ENCODE measurements around the gene RSBN1.

Gene RSBN1

DNA sequence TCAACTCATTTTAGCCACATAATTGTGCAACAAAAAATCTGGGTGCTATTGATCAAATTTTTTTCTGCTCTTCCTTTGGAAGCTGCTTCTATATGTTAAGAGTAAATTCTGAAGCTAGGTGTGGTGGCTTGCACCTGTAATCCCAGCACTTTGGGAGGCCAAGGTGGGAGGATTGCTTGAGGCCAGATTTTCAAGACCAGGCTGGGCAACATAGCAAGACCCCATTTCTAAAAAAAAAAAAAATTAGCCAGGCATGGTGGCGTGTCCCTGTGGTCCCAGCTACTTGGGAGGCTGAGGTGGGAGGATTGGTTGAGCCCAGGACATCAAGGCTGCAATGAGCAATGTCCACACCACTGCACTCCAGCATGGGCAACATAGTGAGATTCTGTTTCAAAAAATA lies 24.3 kb upstream of the RSBN1 start:
- no peaks in the 10 kb centered on the region for H3K27me3 Mint-ChIP-seq
- no peaks in the 10 kb centered on the region for H3K9me3 Mint-ChIP-seq
- H3K36me3 Mint-ChIP-seq = peaks cover 34% of the 10 kb centered on the region
- ATAC-seq = no peak
- H3K27ac Mint-ChIP-seq = no peak overlapping the region
- H3K4me3 Mint-ChIP-seq = no peak overlapping the region
- no peaks in the 10 kb centered on the region for H3K4me1 Mint-ChIP-seq

DNA sequence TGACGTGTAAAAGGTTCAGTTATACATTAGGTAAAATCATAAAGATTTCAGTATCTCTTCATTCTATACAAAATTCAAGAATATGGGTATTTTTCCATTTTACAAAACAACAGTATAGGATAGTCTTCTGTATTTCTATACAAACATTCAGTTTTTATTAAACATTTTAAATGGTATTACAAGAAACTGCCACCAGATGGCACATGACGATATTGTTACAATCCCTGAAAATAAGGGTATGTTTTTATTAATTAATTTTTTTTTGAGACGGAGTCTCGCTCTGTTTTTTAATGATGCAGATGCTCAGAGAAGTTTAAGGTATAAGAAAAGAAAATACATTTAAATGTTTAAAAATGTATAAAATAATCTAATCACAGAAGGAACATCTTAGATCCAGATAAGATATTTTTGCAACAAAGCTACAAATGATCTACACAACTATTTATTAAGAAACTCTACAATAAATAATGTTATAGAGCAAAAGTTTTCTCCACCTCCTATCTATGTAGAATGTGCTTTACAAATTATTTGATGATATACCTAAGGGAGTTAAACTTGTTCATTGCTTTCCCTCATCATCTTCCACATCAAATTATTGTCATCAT lies 23.5 kb upstream of the RSBN1 start:
- H3K27me3 Mint-ChIP-seq = no peaks in the 10 kb centered on the region

DNA sequence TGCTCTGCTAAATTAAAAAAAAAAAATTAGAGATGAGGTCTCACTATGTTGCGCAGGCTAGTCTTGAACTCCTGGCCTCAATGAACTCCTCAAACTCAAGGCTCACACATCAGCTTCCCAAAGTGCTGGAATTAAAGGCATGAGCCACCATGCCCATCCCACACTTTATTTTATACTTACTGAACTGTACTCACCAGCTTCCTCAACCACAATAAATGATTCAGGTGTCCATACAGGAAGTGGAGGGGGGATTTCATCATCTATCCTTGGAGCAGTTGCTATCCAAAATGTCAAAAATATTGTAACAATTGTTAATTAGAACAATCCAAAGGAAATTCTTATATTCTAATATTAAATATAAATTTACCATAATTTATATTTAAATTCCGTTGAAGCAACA lies 22.4 kb upstream of the RSBN1 start:
- ATAC-seq = no peak
- Mint-ChIP-seq H3K4me1 (no peaks in the 10 kb centered on the region), H3K36me3 (peaks cover 24% of the 10 kb centered on the region), H3K27ac (no peak overlapping the region), H3K4me3 (no peak overlapping the region), H3K27me3 (no peaks in the 10 kb centered on the region), H3K9me3 (no peaks in the 10 kb centered on the region)

More for the DNA sequence above, 23.5 kb upstream of the RSBN1 start:
- H3K9me3 Mint-ChIP-seq = no peaks in the 10 kb centered on the region
- H3K36me3 Mint-ChIP-seq = peaks cover 33% of the 10 kb centered on the region
- H3K27ac Mint-ChIP-seq = no peak overlapping the region
- H3K4me3 Mint-ChIP-seq = no peak overlapping the region
- ATAC-seq = no peak
- H3K4me1 Mint-ChIP-seq = no peaks in the 10 kb centered on the region

DNA sequence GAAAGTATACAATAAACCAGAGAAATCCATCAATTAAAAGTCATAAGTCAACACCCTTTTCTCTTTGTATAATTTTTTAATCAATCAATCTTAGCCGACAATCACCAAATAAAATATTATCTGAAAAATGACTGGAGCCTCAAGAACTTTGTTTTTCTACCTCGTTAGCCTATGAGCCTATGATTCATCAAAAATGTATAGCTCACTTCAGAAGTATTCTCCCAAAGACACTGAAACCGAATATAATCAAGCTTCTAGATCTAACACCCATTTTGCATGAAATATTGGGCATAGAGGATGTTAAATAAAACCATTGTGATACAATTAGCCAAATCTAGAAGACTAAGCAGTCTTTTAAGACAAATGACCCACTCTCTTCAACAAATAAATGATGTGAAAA lies 17.8 kb upstream of the RSBN1 start:
- Mint-ChIP-seq H3K36me3 (peaks cover 36% of the 10 kb centered on the region), H3K4me1 (no peaks in the 10 kb centered on the region), H3K9me3 (no peaks in the 10 kb centered on the region), H3K27me3 (no peaks in the 10 kb centered on the region), H3K4me3 (no peak overlapping the region), H3K27ac (no peak overlapping the region)
- ATAC-seq = no peak

DNA sequence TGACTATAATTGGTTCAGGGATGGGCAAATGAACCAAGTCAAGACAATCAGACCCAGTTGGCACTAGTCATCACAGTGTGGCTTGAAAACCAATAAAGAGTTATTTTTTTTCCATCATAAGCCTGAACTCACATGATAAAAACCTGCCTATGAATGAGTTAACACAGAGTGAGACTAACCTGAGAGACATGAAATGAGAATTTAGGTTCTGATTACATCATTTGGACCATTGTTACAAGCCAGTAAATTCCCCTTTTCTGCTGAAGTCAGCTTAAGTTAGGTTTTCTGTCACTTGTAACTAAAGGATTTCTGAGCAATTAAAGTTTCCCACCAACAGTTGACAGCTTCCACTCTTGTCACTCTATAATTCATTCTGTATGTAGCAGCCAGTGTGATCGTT lies 9.6 kb upstream of the RSBN1 start:
- H3K9me3 Mint-ChIP-seq = no peaks in the 10 kb centered on the region
- H3K4me3 Mint-ChIP-seq = no peak overlapping the region
- peaks cover 33% of the 10 kb centered on the region for H3K36me3 Mint-ChIP-seq
- no peaks in the 10 kb centered on the region for H3K27me3 Mint-ChIP-seq
- ATAC-seq = no peak
- no peak overlapping the region for H3K27ac Mint-ChIP-seq
- no peaks in the 10 kb centered on the region for H3K4me1 Mint-ChIP-seq

DNA sequence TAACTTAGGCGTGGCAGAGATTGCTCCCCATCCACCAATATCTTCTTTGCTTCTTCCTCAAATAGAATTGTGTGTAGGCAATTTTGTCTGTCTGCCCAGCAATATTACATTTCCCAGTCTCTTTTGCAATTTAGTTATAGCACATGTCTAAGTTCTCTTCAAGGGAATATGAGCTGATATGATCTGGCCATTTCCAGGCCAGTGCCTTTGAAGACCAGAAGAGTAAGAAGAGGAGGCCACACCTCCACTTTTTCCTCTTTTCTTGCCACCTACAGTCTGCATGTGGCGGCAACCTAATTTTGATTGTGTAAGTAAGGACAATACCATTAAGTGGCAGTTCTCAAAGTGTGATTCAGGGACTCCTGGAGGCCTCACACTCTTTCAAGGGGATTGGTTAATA lies 6.3 kb upstream of the RSBN1 start:
- no peaks in the 10 kb centered on the region for H3K27me3 Mint-ChIP-seq
- ATAC-seq = no peak
- no peaks in the 10 kb centered on the region for H3K4me1 Mint-ChIP-seq
- H3K36me3 Mint-ChIP-seq = peaks cover 27% of the 10 kb centered on the region
- H3K9me3 Mint-ChIP-seq = no peaks in the 10 kb centered on the region
- H3K4me3 Mint-ChIP-seq = no peak overlapping the region
- no peak overlapping the region for H3K27ac Mint-ChIP-seq

DNA sequence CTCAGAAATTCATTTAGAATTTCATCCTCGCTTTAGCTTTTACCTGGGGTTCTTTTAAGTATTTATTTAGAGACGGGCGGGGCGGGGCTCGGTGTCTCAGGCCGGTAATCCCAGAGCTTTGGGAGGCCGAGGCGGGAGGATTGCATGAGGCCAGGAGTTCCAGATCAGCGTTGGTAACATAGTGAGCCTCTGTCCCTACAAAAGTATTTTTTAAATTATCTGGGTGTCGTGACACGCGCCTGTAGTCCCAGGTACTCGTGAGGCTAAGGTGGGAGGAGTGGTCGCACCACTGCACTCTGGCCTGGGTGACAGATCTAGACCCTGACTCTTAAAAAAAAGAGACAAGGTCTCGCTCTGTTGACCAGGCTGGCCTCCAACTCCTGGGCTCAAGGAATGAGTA lies 942 bp upstream of the RSBN1 start:
- Mint-ChIP-seq H3K9me3 (no peaks in the 10 kb centered on the region), H3K27ac (peak overlapping the region; percentile 84), H3K36me3 (peaks cover 13% of the 10 kb centered on the region), H3K27me3 (no peaks in the 10 kb centered on the region), H3K4me3 (peak overlapping the region; percentile 29), H3K4me1 (peaks cover 32% of the 10 kb centered on the region)
- no peak for ATAC-seq

DNA sequence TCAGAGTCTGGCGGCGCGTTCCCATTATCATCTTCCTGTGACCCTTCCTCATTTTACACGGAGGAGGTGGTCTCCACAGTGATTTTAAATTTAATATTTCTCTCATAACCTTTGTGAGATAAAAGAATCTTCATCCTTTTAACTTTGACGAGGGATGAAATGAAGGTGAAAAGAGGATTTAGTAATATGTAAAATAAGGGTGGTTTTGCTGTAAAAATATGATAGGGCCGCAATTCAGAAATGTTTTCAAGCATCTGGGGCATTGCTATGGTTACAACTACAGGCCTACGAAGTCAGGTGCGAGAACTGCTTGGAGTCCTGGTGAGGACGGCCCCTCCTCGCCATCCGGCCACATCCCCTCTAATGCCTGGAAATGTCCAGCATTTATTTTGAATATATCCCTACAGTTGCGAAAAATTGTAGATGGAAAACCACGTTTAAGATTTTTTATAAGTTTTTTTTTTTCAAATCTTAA lies 422 bp upstream of the RSBN1 start:
- ATAC-seq = no peak
- Mint-ChIP-seq H3K4me1 (peaks cover 35% of the 10 kb centered on the region), H3K9me3 (no peaks in the 10 kb centered on the region), H3K27ac (peak overlapping the region; percentile 84), H3K36me3 (peaks cover 15% of the 10 kb centered on the region), H3K4me3 (peak overlapping the region; percentile 86), H3K27me3 (no peaks in the 10 kb centered on the region)

DNA sequence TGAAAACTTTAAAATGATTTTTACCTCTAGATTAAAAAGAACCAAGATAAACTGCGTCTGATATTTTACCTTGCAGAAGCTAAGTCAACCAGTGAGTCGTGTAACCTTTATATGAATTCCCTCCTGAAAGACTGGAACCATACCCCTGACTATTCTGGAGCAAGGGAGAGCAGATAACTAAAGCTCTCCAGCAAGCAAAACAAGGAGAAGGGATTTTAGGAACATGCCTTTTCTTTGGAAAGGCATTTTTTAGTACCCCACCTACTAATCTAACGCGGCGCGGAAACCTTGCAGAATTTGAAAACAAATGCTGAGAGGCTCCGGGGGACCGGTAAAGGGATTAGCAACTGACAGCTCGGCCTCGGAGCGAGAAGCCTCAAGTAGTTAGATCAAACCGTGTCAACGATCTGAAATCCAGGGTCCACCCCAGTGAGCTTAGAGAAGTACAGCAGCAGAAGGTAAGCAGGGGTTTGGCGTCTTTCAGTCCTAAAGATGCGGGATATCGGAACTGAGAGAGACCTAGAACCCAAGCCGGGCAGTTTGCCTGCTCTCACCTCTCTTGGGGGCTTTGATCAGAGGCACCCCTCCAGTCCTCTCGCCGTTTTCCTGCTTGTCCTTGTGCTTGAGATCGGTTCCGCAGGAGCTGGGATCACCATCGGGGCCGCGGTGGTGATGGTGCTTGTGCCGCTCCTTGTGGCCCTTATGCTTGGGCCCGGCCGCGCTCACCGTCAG lies 954 bp downstream of the RSBN1 start:
- H3K9me3 Mint-ChIP-seq = no peaks in the 10 kb centered on the region
- no peaks in the 10 kb centered on the region for H3K27me3 Mint-ChIP-seq
- H3K27ac Mint-ChIP-seq = peak overlapping the region; percentile 84
- no peak for ATAC-seq
- peaks cover 17% of the 10 kb centered on the region for H3K36me3 Mint-ChIP-seq
- H3K4me3 Mint-ChIP-seq = peak overlapping the region; percentile 86
- peaks cover 48% of the 10 kb centered on the region for H3K4me1 Mint-ChIP-seq

DNA sequence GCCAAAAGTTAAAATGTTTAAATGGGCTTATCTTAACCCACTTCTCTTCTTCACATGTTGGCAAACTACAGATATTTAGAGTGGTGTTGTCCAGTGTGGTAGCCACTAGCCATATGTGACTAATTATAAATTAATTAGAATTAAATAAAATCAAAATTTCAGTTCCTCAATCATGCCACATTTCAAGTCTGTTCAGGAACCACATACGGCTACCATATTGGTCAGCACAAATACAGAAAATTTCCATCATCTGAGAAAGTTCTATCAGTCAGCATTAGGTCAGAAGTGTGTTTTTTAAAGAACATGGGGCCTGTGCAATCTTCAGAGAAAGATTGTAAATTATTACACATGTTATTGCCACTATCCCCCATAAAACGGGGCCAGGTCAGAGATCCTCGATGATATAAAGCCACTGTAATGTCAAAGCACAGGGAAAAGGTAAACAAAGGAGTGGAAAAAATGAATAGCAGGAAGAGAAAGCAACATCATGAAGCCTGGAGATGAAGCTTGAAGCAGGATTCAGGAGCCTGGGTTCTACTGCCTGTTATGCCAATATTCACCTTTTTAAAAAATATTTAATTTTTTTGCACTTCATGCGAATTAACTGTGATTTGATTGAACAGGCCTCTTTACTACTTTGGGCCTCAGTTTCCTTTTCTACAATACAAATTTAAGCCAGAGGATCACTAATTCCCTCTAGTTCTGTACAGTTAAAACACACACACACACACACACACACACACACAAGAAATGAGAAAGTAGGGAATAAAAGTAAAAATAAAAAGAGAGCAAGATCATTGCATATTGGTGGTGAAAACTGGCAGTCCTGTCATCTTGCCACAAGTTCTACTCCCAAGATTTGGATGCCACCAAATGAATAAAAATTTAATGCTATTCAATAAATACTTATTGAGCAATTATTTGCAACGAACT lies 2.3 kb downstream of the RSBN1 start:
- H3K4me1 Mint-ChIP-seq = peaks cover 62% of the 10 kb centered on the region
- H3K4me3 Mint-ChIP-seq = peak overlapping the region; percentile 59
- H3K27me3 Mint-ChIP-seq = no peaks in the 10 kb centered on the region
- H3K9me3 Mint-ChIP-seq = no peaks in the 10 kb centered on the region
- no peak for ATAC-seq
- H3K27ac Mint-ChIP-seq = no peak overlapping the region
- H3K36me3 Mint-ChIP-seq = peaks cover 23% of the 10 kb centered on the region

DNA sequence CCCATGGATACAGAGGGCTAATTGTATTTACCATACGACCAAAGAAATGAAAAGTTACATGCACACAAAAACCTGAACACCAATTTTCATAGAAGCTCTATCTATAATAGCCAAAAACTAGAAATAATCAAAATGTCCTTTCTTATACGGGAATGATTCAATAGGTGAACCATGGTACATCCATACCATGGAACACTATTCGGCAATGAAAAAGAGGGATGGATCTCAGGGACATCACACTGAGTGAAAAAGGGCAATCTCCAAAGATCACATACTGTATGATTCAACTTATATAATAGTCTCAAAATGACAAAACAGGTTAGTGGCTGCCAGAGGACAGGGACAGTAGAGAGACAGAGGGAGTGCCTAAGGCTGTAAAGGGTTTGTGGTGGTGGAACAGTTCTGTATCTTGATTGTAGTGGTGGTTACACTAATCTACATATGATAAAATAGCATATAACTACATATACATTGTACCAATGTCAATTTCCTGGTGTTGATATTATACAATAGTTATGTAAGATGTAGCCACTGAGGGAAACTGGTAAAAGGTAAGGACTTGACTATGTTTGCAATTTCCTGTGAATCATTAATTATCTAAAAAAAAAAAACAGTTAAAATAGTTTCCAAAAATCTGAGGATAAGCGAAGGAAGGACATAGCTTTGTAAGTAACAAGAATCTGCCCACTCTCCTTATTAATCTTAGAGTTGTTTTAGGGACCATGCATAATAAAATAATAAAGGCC lies 3.7 kb downstream of the RSBN1 start:
- H3K9me3 Mint-ChIP-seq = no peaks in the 10 kb centered on the region
- H3K27ac Mint-ChIP-seq = no peak overlapping the region
- ATAC-seq = no peak
- peaks cover 74% of the 10 kb centered on the region for H3K4me1 Mint-ChIP-seq
- peaks cover 23% of the 10 kb centered on the region for H3K36me3 Mint-ChIP-seq
- no peaks in the 10 kb centered on the region for H3K27me3 Mint-ChIP-seq
- no peak overlapping the region for H3K4me3 Mint-ChIP-seq

DNA sequence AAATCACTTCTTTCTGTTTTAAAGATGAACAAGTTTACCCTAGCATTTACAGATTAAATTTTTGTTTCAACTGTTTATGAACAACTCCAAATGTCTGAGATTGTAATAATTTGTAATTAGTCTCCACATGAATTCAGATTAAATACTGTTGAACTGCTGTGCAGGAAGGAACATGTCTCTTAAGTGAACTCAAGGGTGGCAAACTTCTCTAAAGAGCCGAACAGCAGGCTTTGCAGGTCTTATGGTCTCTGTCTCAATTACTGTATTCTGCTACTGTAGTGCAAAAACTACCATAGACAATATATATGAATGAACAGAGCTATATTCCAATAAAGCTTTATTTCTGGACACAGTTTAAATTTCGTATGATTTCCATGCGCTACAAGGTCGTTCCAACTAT lies 6.6 kb downstream of the RSBN1 start:
- H3K9me3 Mint-ChIP-seq = no peaks in the 10 kb centered on the region
- H3K27me3 Mint-ChIP-seq = no peaks in the 10 kb centered on the region
- H3K4me1 Mint-ChIP-seq = peaks cover 81% of the 10 kb centered on the region
- H3K27ac Mint-ChIP-seq = peak overlapping the region; percentile 51
- H3K4me3 Mint-ChIP-seq = no peak overlapping the region
- peaks cover 29% of the 10 kb centered on the region for H3K36me3 Mint-ChIP-seq
- no peak for ATAC-seq

DNA sequence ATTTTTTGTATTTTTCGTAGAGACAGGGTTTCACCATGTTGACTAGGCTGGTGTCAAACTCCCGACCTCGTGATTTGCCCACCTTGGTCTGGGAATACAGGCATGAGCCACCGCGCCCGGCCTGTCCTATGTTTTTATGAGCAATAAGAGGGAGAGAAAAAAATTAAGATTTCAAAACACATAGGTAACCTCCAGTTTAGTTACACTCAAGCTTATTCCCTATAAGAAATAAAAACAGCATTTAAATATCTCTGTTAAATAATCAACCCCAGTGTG lies 7.1 kb downstream of the RSBN1 start:
- Mint-ChIP-seq H3K4me1 (peaks cover 77% of the 10 kb centered on the region), H3K27ac (peak overlapping the region; percentile 51), H3K4me3 (no peak overlapping the region), H3K9me3 (no peaks in the 10 kb centered on the region), H3K27me3 (no peaks in the 10 kb centered on the region), H3K36me3 (peaks cover 29% of the 10 kb centered on the region)
- ATAC-seq = no peak

DNA sequence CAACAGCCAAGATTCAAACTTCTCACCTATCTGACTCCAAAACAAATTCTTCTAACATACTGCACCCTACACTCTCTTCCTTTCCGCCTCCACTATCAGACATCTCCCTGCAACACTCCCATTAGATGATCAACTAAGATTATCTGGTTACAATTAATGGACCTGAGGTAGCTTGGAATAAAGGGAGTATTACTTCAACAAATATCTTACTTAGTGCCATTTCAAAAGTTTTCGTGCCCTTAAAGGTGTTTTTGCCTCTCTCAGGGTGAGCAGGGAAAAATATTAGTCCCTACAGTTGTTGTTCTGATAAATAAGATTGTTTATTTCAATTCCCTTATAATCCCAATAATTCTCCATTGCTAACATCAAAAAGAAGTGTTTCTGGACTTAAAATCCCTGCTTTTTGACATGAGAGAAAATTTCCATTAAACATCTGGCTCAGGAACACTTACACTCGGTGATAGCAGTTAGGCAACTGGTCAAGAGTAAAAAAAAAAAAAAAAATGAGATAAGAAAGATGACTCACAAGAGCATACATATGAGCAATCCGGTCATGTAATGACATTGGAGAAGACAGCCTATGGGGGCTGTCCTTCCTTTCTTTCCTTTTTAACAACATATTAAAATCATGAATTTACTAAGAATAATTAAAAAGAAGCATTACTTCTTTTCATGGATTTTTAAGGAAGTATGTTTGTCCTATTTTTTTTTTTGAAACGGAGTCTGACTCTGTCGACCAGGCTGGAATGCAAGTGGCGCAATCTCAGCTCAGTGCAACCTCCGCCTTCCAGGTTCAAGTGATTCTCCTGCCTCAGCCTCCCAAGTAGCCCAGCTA lies 7.6 kb downstream of the RSBN1 start:
- Mint-ChIP-seq H3K4me3 (no peak overlapping the region), H3K36me3 (peaks cover 29% of the 10 kb centered on the region), H3K4me1 (peaks cover 71% of the 10 kb centered on the region), H3K27me3 (no peaks in the 10 kb centered on the region), H3K9me3 (no peaks in the 10 kb centered on the region), H3K27ac (peak overlapping the region; percentile 51)
- ATAC-seq = no peak
